NCI-H510A (cell line): ENCODE measurements around the gene S100A13.
"Not testable (repeated sequence)": the region's sequence is repeated elsewhere in the genome, so short reads cannot be mapped to it uniquely, and the experiment has no call there.

Experiments
- DNase-seq: peaks from one replicate; lab custom pipeline; 2025; lab: John Stamatoyannopoulos, UW

Gene S100A13

GRCh38 chr1:153626904-153627714 is at the start of gene S100A13:
TSS of gene S100A13 (minus strand) at chr1:153627505. CDS start at chr1:153626472, 1,033 bp downstream.
- DNase-seq = peak; percentile 93

- DNase-seq = no peak
Observed at GRCh38 chr1:153673511-153673910, 46.2 kb upstream of the S100A13 start.

GRCh38 chr1:153671628-153672353 is 44.5 kb upstream of the S100A13 start:
- DNase-seq = not testable (repeated sequence)

- DNase-seq = peak; percentile 96
Observed at GRCh38 chr1:153670859-153671627, 43.7 kb upstream of the S100A13 start, which contains the start of gene ILF2. TSS of gene ILF2 (minus strand) at chr1:153670993. CDS start at chr1:153670922, 71 bp downstream.

- no peak for DNase-seq
Observed at GRCh38 chr1:153670257-153670858, 43.1 kb upstream of the S100A13 start.

GRCh38 chr1:153669606-153670005 is 42.3 kb upstream of the S100A13 start:
- no peak for DNase-seq

- not testable (repeated sequence) for DNase-seq
Observed at GRCh38 chr1:153668672-153669071, 41.4 kb upstream of the S100A13 start.

- no peak for DNase-seq
Observed at GRCh38 chr1:153667439-153667838, 40.1 kb upstream of the S100A13 start.

- DNase-seq = no peak
Observed at GRCh38 chr1:153663211-153663610, 35.9 kb upstream of the S100A13 start.

GRCh38 chr1:153662269-153662668 is 35.0 kb upstream of the S100A13 start:
- no peak for DNase-seq

GRCh38 chr1:153661111-153661708 is 33.9 kb upstream of the S100A13 start:
- no peak for DNase-seq

GRCh38 chr1:153659656-153660055 is 32.4 kb upstream of the S100A13 start:
- no peak for DNase-seq

- no peak for DNase-seq
Observed at GRCh38 chr1:153659175-153659534, 31.9 kb upstream of the S100A13 start.

- DNase-seq = peak; percentile 81
Observed at GRCh38 chr1:153658400-153659174, 31.3 kb upstream of the S100A13 start, which contains the start of gene SNAPIN. TSS of gene SNAPIN (plus strand) at chr1:153658703. CDS start at chr1:153658744, 41 bp downstream.

GRCh38 chr1:153655333-153655732 is 28.0 kb upstream of the S100A13 start:
- peak; percentile 50 for DNase-seq

GRCh38 chr1:153652805-153653500 is 25.6 kb upstream of the S100A13 start:
- no peak for DNase-seq

GRCh38 chr1:153651771-153652170 is 24.5 kb upstream of the S100A13 start:
- no peak for DNase-seq

GRCh38 chr1:153649863-153650235 is 22.5 kb upstream of the S100A13 start:
- DNase-seq = peak; percentile 15

GRCh38 chr1:153649137-153649862 is 22.0 kb upstream of the S100A13 start:
- DNase-seq = no peak
